Tibial nerve (tissue), 4 donors: ENCODE data around the gene JPT2. TPM values are rescaled to one million over a fixed set of nuclear protein-coding genes. Genes with fewer than 3 reads are reported as not detected.

ENCODE experiments used
- DNase-seq, 2 donors: peaks; one replicate each; pipeline ENCODE4 v3.0.0-alpha.2; 2019; ENCODE audit warnings: low spot score in 2 of 2
- H3K27ac ChIP-seq, 4 donors: fragments of 200-600 bp; sonication (generic) in 3 of 4; one replicate each; pipeline ENCODE4 v1.5.1; 2017 to 2019; ENCODE audit warnings: mild to moderate bottlenecking in 1 of 4
- H3K27me3 ChIP-seq, 2 donors: fragments of 200-600 bp; sonication (generic) in 1 of 2; one replicate each; pipeline versions ENCODE4 v1.5.1 to v1.6.0; 2017 to 2019
- H3K36me3 ChIP-seq, 3 donors: fragments of 200-600 bp; sonication (generic); one replicate each; pipeline ENCODE4 v1.5.1; 2018 to 2019
- H3K4me1 ChIP-seq, 4 donors: fragments of 200-600 bp; sonication (generic) in 3 of 4; one replicate each; pipeline ENCODE4 v1.5.1; 2017 to 2019
- H3K4me3 ChIP-seq, 4 donors: fragments of 200-600 bp; sonication (generic) in 3 of 4; one replicate each; pipeline ENCODE4 v1.5.1; 2017 to 2019; ENCODE audit warnings: mild to moderate bottlenecking in 1 of 4, moderate library complexity in 1 of 4
- H3K9me3 ChIP-seq, 4 donors: fragments of 200-600 bp; sonication (generic) in 3 of 4; one replicate each; pipeline ENCODE4 v1.5.1; 2017 to 2019
- EP300 ChIP-seq, 2 donors: sonication (generic); formaldehyde crosslinking; IDR thresholded peaks; one replicate each; pipeline ENCODE4 v1.6.1; 2017; ENCODE audit warnings: antibody characterized with exemption in 2 of 2, mild to moderate bottlenecking in 1 of 2
- POLR2A ChIP-seq, 2 donors: fragments of 450-650 bp; IDR thresholded peaks; one replicate each; pipeline ENCODE4 v1.6.1; 2017; ENCODE audit warnings: antibody characterized with exemption in 2 of 2, mild to moderate bottlenecking in 2 of 2, moderate library complexity in 2 of 2
- WGBS, 2 donors: methylation state at CpG; one replicate each; pipeline ENCODE4 v1.1.5; 2018; 5-methylcytosine and 5-hydroxymethylcytosine counted together
- total RNA-seq, 4 donors: library from RNA; depleted of rRNA; stranded (reverse); fragments of >200 nt; gene quantifications; one replicate each; pipeline ENCODE4 v1.1.0, GENCODE V29; 2016
- TF ChIP-seq, protein P1 (sequence below), 5 experiments: fragments of 200-600 bp in 3 of 5; fragments of 450-650 bp in 2 of 5; sonication (generic) in 3 of 5; IDR thresholded peaks; one replicate each; pipeline ENCODE4 v1.5.1; 2016 to 2019; ENCODE audit warnings: antibody characterized with exemption in 5 of 5, mild to moderate bottlenecking in 3 of 5, moderate library complexity in 2 of 5

JPT2 gene
- total RNA-seq, 4 donors from 2014 or later: 15.0 to 28.9 (median 16.1) TPM

DNA sequence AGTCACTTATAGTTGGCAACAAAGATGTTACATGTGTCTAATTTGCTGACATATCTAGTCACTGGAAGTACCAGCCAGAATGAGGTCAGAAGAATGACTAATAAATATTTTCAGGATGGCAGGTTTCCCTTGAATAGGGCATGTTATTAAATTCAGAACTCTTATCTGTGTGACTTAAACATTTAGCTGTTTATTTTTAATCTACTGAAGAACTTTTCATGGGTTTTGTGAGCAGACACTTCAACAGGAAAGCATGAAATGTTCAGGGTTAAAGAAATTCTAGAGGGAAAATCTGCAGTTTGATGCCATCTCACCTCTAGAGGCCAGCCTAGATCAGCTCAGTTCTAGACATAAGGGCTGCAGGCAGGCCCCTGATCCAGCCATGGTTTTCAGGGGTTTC, 13.2 kb downstream of the JPT2 start:
- no peak for TF ChIP-seq EP300 (IDR thresholded peaks at IDR 0.05)
- TF ChIP-seq, protein P1, sequence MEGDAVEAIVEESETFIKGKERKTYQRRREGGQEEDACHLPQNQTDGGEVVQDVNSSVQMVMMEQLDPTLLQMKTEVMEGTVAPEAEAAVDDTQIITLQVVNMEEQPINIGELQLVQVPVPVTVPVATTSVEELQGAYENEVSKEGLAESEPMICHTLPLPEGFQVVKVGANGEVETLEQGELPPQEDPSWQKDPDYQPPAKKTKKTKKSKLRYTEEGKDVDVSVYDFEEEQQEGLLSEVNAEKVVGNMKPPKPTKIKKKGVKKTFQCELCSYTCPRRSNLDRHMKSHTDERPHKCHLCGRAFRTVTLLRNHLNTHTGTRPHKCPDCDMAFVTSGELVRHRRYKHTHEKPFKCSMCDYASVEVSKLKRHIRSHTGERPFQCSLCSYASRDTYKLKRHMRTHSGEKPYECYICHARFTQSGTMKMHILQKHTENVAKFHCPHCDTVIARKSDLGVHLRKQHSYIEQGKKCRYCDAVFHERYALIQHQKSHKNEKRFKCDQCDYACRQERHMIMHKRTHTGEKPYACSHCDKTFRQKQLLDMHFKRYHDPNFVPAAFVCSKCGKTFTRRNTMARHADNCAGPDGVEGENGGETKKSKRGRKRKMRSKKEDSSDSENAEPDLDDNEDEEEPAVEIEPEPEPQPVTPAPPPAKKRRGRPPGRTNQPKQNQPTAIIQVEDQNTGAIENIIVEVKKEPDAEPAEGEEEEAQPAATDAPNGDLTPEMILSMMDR (IDR thresholded peaks at IDR 0.05): no peak
- no peak for TF ChIP-seq POLR2A (IDR thresholded peaks at IDR 0.05)
- Histone ChIP-seq H3K27me3 (no peaks in the 10 kb centered on the region), H3K9me3 (no peaks in the 10 kb centered on the region), H3K27ac (no peak overlapping the region), H3K4me3 (no peak overlapping the region), H3K4me1 (no peaks in the 10 kb centered on the region), H3K36me3 (peaks cover 0 to 87% (median 9%) of the 10 kb centered on the region in 3 donors)
- DNase-seq: no peak

DNA sequence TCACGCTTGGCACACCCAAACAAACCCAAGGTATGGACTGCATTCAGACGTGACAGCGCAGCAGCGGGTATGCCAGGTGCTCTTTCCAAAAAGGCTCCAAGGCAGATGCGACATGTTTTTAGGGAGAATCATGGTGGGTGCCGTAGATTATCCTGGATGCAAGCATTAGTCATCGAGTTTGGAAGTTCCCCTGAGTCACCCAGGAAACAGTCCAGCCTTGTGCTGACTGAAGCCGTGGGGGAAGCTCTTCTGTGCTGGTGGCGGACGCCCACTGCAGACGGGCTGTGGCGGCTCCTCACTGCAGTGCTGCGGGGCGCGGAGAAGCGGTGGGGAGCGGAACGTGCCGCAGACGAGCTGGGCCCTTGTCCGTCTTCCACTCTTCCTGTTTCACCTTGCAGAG, 13.9 kb downstream of the JPT2 start:
- Histone ChIP-seq H3K27ac (no peak overlapping the region), H3K36me3 (peaks cover 0 to 87% (median 9%) of the 10 kb centered on the region in 3 donors), H3K27me3 (no peaks in the 10 kb centered on the region), H3K4me3 (no peak overlapping the region), H3K9me3 (no peaks in the 10 kb centered on the region), H3K4me1 (no peaks in the 10 kb centered on the region)
- no peak for DNase-seq
- TF ChIP-seq POLR2A (IDR thresholded peaks at IDR 0.05) (no peak), EP300 (IDR thresholded peaks at IDR 0.05) (no peak)
- TF ChIP-seq, protein P1 (IDR thresholded peaks at IDR 0.05): no peak
- WGBS, 2 donors: 89 to 95% methylated on average over 20 to 21 of the region's 21 CpGs

DNA sequence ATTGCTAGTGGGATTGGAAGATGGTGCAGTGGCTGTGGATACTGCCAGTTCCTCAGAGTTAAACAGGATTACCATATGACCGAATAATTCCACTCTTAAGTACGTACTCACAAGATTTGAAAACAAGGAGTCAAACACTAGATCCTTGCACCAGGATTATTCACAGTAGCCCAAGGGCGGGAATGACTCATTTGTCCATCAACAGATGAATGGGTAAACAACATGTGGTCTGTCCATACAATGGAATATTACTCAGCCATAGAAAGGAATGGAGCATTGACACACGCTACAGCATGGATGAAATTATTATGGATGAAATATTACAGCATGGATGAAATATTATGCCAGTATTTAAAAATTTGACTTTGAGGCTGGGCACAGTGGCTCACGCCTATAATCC, 18.8 kb downstream of the JPT2 start:
- H3K4me3 ChIP-seq: no peak overlapping the region
- no peak for DNase-seq

DNA sequence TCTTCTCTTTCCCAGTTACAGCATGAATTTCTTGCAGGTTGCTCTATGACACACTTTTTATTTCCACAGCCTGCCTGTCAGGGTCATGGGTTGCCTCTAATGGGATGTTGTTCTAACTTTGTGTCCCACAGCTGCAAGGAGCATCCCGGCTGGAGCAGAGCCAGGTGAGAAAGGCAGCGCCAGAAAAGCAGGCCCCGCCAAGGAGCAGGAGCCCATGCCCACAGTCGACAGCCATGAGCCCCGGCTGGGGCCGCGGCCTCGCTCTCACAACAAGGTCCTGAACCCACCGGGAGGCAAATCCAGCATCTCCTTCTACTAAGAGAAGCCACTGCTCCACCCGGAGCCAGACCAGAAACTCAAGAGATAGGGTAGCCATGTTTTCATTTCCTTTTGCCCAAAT, 20.6 kb downstream of the JPT2 start:
- Histone ChIP-seq H3K36me3 (peaks cover 0 to 76% (median 7%) of the 10 kb centered on the region in 3 donors), H3K9me3 (no peaks in the 10 kb centered on the region), H3K27ac (no peak overlapping the region), H3K4me1 (no peaks in the 10 kb centered on the region), H3K4me3 (no peak overlapping the region), H3K27me3 (no peaks in the 10 kb centered on the region)
- TF ChIP-seq POLR2A (IDR thresholded peaks at IDR 0.05): no peak
- TF ChIP-seq EP300 (IDR thresholded peaks at IDR 0.05): no peak
- TF ChIP-seq, protein P1 (IDR thresholded peaks at IDR 0.05): no peak
- WGBS, 2 donors: 77 to 90% methylated on average over 10 of the region's 10 CpGs
- DNase-seq: no peak

More for the DNA sequence above, 18.8 kb downstream of the JPT2 start:
- H3K4me1 ChIP-seq: no peaks in the 10 kb centered on the region
- no peaks in the 10 kb centered on the region for H3K27me3 ChIP-seq
- no peaks in the 10 kb centered on the region for H3K9me3 ChIP-seq
- no peak for TF ChIP-seq EP300 (IDR thresholded peaks at IDR 0.05)
- no peak for TF ChIP-seq POLR2A (IDR thresholded peaks at IDR 0.05)
- TF ChIP-seq, protein P1 (IDR thresholded peaks at IDR 0.05): no peak
- H3K36me3 ChIP-seq: peaks cover 0 to 87% (median 15%) of the 10 kb centered on the region in 3 donors
- WGBS, 2 donors: 89 to 93% methylated on average over 5 of the region's 5 CpGs
- no peak overlapping the region for H3K27ac ChIP-seq

DNA sequence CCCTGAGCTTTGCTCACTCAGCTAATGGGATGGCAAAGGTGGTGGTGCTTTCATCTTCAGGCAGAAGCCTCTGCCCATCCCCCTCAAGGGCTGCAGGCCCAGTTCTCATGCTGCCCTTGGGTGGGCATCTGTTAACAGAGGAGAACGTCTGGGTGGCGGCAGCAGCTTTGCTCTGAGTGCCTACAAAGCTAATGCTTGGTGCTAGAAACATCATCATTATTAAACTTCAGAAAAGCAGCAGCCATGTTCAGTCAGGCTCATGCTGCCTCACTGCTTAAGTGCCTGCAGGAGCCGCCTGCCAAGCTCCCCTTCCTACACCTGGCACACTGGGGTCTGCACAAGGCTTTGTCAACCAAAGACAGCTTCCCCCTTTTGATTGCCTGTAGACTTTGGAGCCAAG, 22.2 kb downstream of the JPT2 start:
- Histone ChIP-seq H3K36me3 (peaks cover 0 to 68% (median 7%) of the 10 kb centered on the region in 3 donors), H3K4me3 (no peak overlapping the region)

More for the DNA sequence above, 22.2 kb downstream of the JPT2 start:
- no peaks in the 10 kb centered on the region for H3K9me3 ChIP-seq
- H3K27ac ChIP-seq: no peak overlapping the region
- WGBS, 2 donors: 82 to 100% methylated on average over 3 of the region's 3 CpGs
- peaks cover 0 to 6% (median 4%) of the 10 kb centered on the region in 4 donors for H3K4me1 ChIP-seq
- H3K27me3 ChIP-seq: no peaks in the 10 kb centered on the region
- TF ChIP-seq EP300 (IDR thresholded peaks at IDR 0.05): no peak
- TF ChIP-seq, protein P1 (IDR thresholded peaks at IDR 0.05): no peak
- no peak for TF ChIP-seq POLR2A (IDR thresholded peaks at IDR 0.05)
- DNase-seq: no peak
